ENCODE measurements around the gene CIPC.
A peak's percentile ranks its signal among the peaks of the same experiment; 100 is the strongest.

Gene CIPC

GRCh38 chr14:77097006-77097699 lies 905 bp upstream of the CIPC start:
- ChIA-PET CTCF (interaction anchor here (0.6 to 2.5 kb wide), 5 partner anchors 26 to 224 kb away, joined by 3 to 10 read pairs (median 4); no protein-coding TSS in a partner anchor), POLR2A (ENCODE audit: low non-redundant PET) (interaction anchor here (0.6 kb wide), 1 partner anchor 60 kb away, joined by 3 read pairs; no protein-coding TSS in a partner anchor)
- no peak for DNase-seq (ENCODE audit: low spot score)
- no peak for TF ChIP-seq CTCF (conservative IDR thresholded peaks at IDR 0.05; ENCODE audit: low read depth)
- peak overlapping the region; percentile 93 for H3K27ac ChIP-seq

GRCh38 chr14:77098529-77099353 lies 683 bp downstream of the CIPC start:
- DNase-seq (ENCODE audit: low spot score) = peak; percentile 28
- CTCF ChIA-PET = interaction anchor here (2.5 kb wide), 1 partner anchor 226 kb away, joined by 10 read pairs; no protein-coding TSS in a partner anchor
- POLR2A ChIA-PET (ENCODE audit: low non-redundant PET) = no interaction called here

GRCh38 chr14:77099425-77100167 lies 1.5 kb downstream of the CIPC start:
- H3K27ac ChIP-seq = peak overlapping the region; percentile 93; the same call in 1 of the 2 replicates
- ChIA-PET CTCF (interaction anchor here (0.5 to 0.6 kb wide), 2 partner anchors 83 to 203 kb away, joined by 3 to 4 read pairs; no protein-coding TSS in a partner anchor), POLR2A (ENCODE audit: low non-redundant PET) (no interaction called here)
- no peak for TF ChIP-seq CTCF (conservative IDR thresholded peaks at IDR 0.05; ENCODE audit: low read depth)
- peak; percentile 29 for DNase-seq (ENCODE audit: low spot score)

More at GRCh38 chr14:77098529-77099353, 683 bp downstream of the CIPC start:
- H3K27ac ChIP-seq = peak overlapping the region; percentile 93
- TF ChIP-seq CTCF (conservative IDR thresholded peaks at IDR 0.05; ENCODE audit: low read depth) = no peak

GRCh38 chr14:77100961-77101360 lies 2.9 kb downstream of the CIPC start:
- no peak for DNase-seq (ENCODE audit: low spot score)
- TF ChIP-seq CTCF (conservative IDR thresholded peaks at IDR 0.05; ENCODE audit: low read depth) = no peak
- no peak overlapping the region for H3K27ac ChIP-seq
- CTCF ChIA-PET = no interaction called here
- POLR2A ChIA-PET (ENCODE audit: low non-redundant PET) = interaction anchor here (0.7 kb wide), 1 partner anchor 176 kb away, joined by 4 read pairs; no protein-coding TSS in a partner anchor

- TF ChIP-seq CTCF (conservative IDR thresholded peaks at IDR 0.05; ENCODE audit: low read depth) = no peak
- CTCF ChIA-PET = interaction anchor here (1.4 kb wide), 1 partner anchor 226 kb away, joined by 6 read pairs; no protein-coding TSS in a partner anchor
- DNase-seq (ENCODE audit: low spot score) = no peak
- POLR2A ChIA-PET (ENCODE audit: low non-redundant PET) = no interaction called here
- no peak overlapping the region for H3K27ac ChIP-seq
These were observed 4.1 kb downstream of the CIPC start for GRCh38 chr14:77102154-77102553.

GRCh38 chr14:77103475-77103874 lies 5.4 kb downstream of the CIPC start:
- ChIA-PET POLR2A (ENCODE audit: low non-redundant PET) (no interaction called here), CTCF (no interaction called here)
- DNase-seq (ENCODE audit: low spot score) = no peak
- no peak for TF ChIP-seq CTCF (conservative IDR thresholded peaks at IDR 0.05; ENCODE audit: low read depth)
- no peak overlapping the region for H3K27ac ChIP-seq

Measured in RWPE1 (cell line).